ENCODE data around the gene CNR1.

GRCh38 chr6:88184921-88185320, 18.8 kb upstream of the CNR1 start:
- TF ChIP-seq CTCF (IDR thresholded peaks at IDR 0.05; ENCODE audit: extremely low read depth in 1 of 2, insufficient read depth in 1 of 2, low read depth in 1 of 2, low read length in 2 of 2), result no peak
- TF ChIP-seq MAX (IDR thresholded peaks at IDR 0.05; ENCODE audit: insufficient read depth, insufficient read length), result no peak
- no peak for TF ChIP-seq POLR2AphosphoS5 (IDR thresholded peaks at IDR 0.05; ENCODE audit: insufficient read depth, low read depth, low read length)
- no peak for TF ChIP-seq EZH2 (IDR thresholded peaks at IDR 0.05; ENCODE audit: borderline replicate concordance, low read depth, low read length, severe bottlenecking)
- TF ChIP-seq POLR2A (IDR thresholded peaks at IDR 0.05; ENCODE audit: low read depth, low read length), result no peak
- TF ChIP-seq MYC (IDR thresholded peaks at IDR 0.05; ENCODE audit: low read depth, low read length), result no peak
